GM23338 (cell line): Measurements from ENCODE around the gene RBL1. TPM values are rescaled to one million over a fixed set of nuclear protein-coding genes. Genes with fewer than 3 reads are reported as not detected.

Experiments used
- polyA plus RNA-seq: library from polyadenylated mRNA; unstranded; fragments of >200 nt; fragmentation: Nextera tagmentation; extraction: Ambion mirVana; gene quantifications from 2 replicates; pipeline ENCODE4 v1.2.1, GENCODE V29; 2016
- small RNA-seq: library from RNA; depleted of rRNA; stranded (forward); fragments of <200 nt; gene quantifications from one replicate; pipeline ENCODE3, GENCODE V24; 2014; ENCODE audit warnings: low replicate concordance
- total RNA-seq: library from RNA; depleted of rRNA; stranded (reverse); fragments of >200 nt; shearing (Covaris generic); gene quantifications from 2 replicates; pipeline ENCODE4 v1.2.3, GENCODE V29; 2014; rRNA removed

Gene RBL1
- total and polyA plus RNA-seq, 2 experiments from 2014 or later = 6.4 to 12.6 TPM

Small RNAs within 50 kb of the gene (small RNA-seq; reads per million reads assigned to genes)
- not detected for gene RPS3AP3

Other genes with a start within 250 kb of the RBL1 start
- gene TLDC2, start 219.9 kb downstream of the RBL1 start, total RNA-seq = 0.38 and 0.85 TPM in 2 replicates
- 0.16 and 0.28 TPM in 2 replicates for gene TLDC2, start 219.9 kb downstream of the RBL1 start, polyA plus RNA-seq
- 45.4 and 50.3 TPM in 2 replicates for gene SAMHD1, start 144.3 kb downstream of the RBL1 start, total RNA-seq
- gene SAMHD1, start 144.3 kb downstream of the RBL1 start, polyA plus RNA-seq = 19.5 and 21.9 TPM in 2 replicates
- gene RPN2, start 83.3 kb upstream of the RBL1 start, total RNA-seq = 267 and 302 TPM in 2 replicates
- 244 TPM in 2 replicates for gene RPN2, start 83.3 kb upstream of the RBL1 start, polyA plus RNA-seq
- 0.63 TPM in 1 of 2 replicates, not detected in the other for gene MROH8, start 83.6 kb upstream of the RBL1 start, total RNA-seq
- 0.50 and 0.68 TPM in 2 replicates for gene MROH8, start 83.6 kb upstream of the RBL1 start, polyA plus RNA-seq
- gene GHRH, start 165.8 kb upstream of the RBL1 start, total RNA-seq = not detected in 2 replicates
- gene GHRH, start 165.8 kb upstream of the RBL1 start, polyA plus RNA-seq = 0.40 TPM in 1 of 2 replicates, not detected in the other
- 28.4 and 31.7 TPM in 2 replicates for gene MANBAL, start 193.7 kb upstream of the RBL1 start, total RNA-seq
- gene MANBAL, start 193.7 kb upstream of the RBL1 start, polyA plus RNA-seq = 44.2 and 48.1 TPM in 2 replicates